KG1 (cell line): ENCODE data around the gene PTPRT.
"Not testable (repeated sequence)": the region's sequence is repeated elsewhere in the genome, so short reads cannot be mapped to it uniquely, and the experiment has no call there.

ENCODE experiments used
- DNase-seq: peaks from one replicate; lab custom pipeline; 2025; lab: John Stamatoyannopoulos, UW

The PTPRT gene

GRCh38 chr20:42910808-42911207 is 278.9 kb downstream of the PTPRT start:
- DNase-seq = not testable (repeated sequence)

DNA sequence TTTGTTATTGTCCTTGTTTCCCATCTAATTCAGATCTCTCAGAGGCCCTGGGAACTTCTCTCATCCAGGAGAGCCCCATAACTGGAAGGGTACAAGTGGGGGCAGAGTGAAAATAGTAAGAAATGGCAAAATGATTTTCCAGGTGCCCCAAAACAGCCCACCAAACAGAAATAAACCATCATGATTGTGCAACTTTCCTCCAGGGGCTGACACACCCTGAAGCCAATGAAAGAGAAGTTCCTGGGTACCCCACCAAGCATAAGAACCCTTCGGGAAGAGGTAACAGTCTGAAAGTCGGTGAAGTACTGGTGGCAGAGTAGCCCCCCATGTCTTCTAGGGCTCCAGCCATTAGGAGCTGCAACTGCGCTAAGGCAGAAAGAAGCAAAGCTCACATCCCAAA is 282.0 kb downstream of the PTPRT start:
- DNase-seq = no peak

- DNase-seq = no peak
Observed at GRCh38 chr20:42906120-42906519, 283.6 kb downstream of the PTPRT start.

- no peak for DNase-seq
Observed at GRCh38 chr20:42902509-42902908, 287.2 kb downstream of the PTPRT start.

GRCh38 chr20:42901689-42902440 is 287.8 kb downstream of the PTPRT start:
- DNase-seq = no peak

DNA sequence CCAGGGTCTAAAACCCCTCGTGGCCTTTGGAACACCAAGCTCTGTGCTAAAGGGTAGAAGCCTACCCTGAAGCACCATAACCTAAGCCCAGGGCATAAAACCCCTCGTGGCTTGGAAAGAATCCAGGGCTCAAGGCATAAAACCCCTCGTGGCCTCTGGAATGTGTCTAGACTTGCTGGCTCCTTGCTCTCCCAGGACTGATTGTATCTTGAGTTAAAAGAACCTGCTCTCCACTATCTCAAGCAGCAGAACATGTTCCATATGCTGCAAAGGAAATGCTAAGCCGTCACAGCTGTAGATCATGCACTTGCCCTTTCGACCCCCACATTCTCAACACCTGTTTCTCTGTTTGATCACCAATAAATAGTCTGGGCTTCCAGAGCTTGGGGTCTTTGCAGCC is 288.9 kb downstream of the PTPRT start:
- DNase-seq = not testable (repeated sequence)

GRCh38 chr20:42895020-42895419 is 294.7 kb downstream of the PTPRT start:
- DNase-seq = no peak

- DNase-seq = no peak
Observed at GRCh38 chr20:42894483-42894882, 295.2 kb downstream of the PTPRT start.

DNA sequence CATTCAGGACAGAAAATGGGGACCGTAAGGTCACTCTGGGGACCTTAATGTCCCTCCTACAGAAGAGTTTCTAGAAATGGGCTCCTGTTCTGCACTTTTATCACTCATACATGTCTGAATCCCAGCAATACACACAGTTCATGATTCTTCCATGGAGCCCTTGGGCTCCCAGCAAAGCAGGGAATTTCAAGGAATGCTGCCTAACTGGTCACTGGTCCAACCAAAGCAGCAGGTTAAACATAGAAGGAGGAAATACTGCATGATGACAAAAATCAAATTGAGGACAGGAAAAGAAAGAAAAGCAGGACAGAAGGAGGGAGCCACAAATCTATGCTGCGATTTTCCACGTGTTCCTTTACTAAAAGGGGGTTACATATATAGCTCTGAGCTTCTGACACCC is 300.2 kb downstream of the PTPRT start:
- DNase-seq = no peak

- DNase-seq = no peak
Observed at GRCh38 chr20:42887281-42887680, 302.4 kb downstream of the PTPRT start.

DNA sequence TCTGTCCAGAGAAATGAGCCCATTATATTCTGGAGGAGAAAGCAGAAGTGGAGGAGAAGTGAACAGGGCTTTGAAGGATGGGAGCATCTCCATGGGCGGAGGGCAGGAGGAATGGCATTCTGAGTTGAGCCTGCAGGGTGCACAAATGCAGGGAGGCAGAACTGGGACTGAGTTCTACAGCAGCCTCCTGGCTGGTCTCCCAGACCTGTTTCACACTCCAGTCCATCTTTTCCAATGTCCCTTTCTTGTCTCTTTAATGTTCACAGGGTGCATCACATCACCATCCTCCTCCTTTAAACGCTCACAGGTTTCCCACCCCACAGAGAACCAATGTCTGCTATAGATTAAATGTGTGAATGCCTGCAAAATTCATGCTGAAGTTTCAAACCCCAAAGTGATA is 302.9 kb downstream of the PTPRT start:
- no peak for DNase-seq

- DNase-seq = no peak
Observed at GRCh38 chr20:42886046-42886445, 303.7 kb downstream of the PTPRT start.

DNA sequence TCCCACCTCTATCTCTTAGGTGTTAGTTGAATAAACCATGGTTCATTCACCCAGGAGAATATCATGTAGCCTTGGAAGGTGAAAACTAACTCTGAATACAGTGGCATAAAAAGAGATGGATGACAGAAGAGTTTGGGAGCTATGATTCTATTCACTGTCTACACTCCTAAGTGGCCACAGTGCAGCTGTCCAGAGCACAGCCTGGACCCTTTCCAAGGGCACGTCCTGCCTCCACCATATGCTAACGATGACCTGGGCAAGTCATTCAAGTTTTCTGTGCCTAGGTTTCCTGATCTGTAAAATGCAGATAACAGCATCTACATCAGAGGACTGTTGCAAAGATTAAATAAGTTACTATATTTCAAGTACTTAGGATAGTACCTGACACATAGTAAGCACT is 314.1 kb downstream of the PTPRT start:
- no peak for DNase-seq

- DNase-seq = no peak
Observed at GRCh38 chr20:42873259-42873658, 316.4 kb downstream of the PTPRT start.

- no peak for DNase-seq
Observed at GRCh38 chr20:42864116-42864515, 325.6 kb downstream of the PTPRT start.

DNA sequence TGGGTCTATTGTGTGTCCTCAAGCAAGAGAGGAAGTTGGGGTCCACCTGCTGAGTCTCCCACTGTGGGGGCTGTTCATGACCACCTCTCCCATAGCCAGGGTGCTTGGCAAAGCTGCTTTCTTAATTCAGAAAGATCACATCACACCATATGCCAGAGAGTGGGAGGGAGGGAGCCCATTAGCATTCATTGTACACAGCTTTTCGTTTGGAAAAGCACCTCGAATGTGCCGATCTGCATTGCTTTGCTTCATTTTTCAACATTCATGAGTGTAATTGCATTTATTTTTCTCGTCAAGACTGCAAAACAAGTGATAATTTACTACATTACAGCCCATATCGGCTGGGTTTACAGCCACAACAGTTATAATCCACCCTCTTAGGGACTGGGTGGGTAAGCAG is 327.3 kb downstream of the PTPRT start:
- no peak for DNase-seq

- no peak for DNase-seq
Observed at GRCh38 chr20:42857446-42857845, 332.3 kb downstream of the PTPRT start.

DNA sequence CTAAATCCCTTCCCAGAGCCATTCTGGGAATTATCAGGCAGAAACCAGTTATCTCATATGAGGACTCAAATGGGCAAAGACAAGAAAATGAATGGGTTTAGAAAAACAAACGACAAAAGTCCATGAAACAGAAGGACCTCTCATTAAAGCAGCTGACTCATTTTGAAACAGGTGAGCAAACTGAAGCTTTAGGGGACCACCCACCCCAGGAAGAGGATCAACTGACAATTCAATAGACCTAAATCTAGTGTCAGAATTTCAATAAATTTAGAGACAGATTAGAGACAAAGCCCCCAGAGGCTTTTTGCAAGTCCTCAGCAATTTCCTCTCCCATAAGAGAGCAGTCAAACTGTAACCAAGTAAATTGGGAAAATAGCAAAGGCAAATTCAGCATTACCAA is 333.8 kb downstream of the PTPRT start:
- no peak for DNase-seq

GRCh38 chr20:42852691-42853090 is 337.0 kb downstream of the PTPRT start:
- DNase-seq = no peak

DNA sequence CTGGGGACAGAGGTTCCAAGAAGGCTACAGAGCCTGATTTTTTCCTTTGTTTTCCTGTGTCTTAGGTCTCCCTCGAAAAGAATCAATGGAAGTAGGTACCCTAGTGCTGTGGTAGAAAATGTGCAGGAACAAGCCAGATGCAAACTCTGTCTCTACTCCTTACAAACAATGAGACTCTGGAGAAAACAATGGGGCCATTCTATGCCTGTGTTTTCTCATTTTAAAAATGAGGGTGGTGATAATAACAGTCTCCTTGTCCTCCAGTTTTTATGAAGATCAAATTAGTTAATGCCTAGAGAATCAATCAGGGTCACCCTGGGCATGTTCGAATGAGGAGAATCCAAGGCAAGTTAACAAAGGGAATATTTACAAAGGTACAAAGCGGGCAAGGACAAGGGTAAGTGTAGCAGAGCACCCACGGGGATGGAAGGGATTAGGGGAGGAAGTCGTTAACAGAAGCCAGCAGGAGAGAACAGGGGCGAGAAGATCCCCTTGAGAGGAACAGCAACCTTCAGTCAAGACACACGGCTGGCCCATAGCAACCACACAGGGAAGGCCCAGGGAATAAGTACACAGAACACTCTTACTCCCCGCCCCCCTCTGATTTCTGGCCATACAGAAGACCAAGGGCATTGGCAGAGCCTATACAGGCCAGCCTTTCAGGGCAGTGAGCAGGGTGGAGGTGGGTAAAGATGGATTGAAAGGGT is 342.8 kb downstream of the PTPRT start:
- no peak for DNase-seq

- no peak for DNase-seq
Observed at GRCh38 chr20:42844751-42845150, 345.0 kb downstream of the PTPRT start.

DNA sequence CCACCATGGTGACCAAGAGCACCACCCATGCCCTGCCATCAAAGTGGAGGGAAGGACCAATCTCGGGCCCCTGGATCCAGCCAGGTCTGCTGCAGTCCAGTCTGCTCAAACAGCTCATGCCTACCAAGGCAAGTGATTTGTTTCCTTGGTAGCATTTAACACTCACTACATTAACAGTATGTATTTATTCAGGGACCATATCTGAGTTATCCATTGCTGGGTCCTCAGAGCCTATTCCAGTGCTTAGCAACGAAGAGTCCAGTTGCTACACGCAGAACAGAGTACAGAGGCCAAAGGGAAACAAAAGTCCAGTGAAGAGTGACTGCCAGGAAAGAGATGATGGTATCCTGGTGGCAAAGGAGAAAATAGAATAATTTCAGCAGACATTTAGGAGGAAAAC is 352.2 kb downstream of the PTPRT start:
- DNase-seq = no peak

DNA sequence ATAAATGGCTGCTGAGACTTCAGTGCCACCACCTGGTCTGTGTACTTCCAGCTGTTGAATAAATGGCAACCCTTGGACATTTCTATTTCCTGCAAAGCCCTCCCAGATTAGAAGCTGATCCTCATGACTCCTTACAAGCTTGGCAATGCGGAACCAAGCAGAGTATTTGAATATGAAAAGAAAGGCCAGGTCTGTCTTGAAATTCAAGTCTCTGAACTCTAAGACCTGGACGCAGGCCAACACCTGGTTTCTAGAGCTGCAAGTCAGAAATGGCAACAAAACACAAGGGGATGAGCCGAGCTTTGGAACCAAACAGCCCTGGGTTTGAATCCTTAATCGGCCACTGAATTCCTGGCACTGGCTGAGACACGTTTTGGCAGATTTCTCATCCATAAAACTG is 353.4 kb downstream of the PTPRT start:
- DNase-seq = no peak

GRCh38 chr20:42807876-42808275 is 381.8 kb downstream of the PTPRT start:
- DNase-seq = no peak
